NCI-H1694 (cell line): Measurements from ENCODE around the gene SRRM2.

Experiments
- DNase-seq: peaks from one replicate; lab custom pipeline; 2025; lab: John Stamatoyannopoulos, UW

SRRM2 gene

GRCh38 chr16:2798723-2799204 is 46.3 kb downstream of the SRRM2 start:
- DNase-seq = no peak

GRCh38 chr16:2799205-2799858 is 46.9 kb downstream of the SRRM2 start:
- no peak for DNase-seq

- DNase-seq = peak; percentile 58
These were observed 47.4 kb downstream of the SRRM2 start for GRCh38 chr16:2799859-2800226.

DNA sequence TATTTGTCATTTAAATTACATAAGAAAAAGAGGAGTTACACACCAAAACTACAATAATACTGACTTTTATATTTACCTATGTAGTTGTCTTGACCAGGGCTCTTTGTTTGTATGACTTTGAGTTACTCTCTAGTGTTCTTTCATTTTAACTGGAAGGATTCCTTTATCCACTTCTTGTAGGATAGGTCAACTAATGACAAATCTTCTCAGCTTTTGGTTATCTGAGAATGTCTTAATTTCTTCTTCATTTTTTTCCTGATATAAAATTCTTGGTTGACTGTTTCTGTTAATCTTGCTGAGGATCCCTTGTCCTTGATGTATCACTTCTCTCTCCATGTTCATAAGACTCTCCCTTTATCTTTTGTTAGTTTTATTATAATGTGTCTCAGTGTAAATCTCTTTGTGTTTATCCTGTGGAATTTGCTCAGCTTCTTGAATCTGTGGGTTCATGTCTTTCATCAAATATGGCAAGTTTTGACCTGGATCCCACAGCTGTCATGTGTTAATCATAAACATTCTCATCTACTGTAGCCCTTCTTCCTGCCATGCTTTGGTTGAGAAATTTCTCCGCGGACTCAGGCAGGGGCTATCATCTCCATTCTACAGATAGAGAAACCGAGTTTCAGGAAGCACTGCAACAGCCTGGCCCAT is 51.2 kb downstream of the SRRM2 start:
- DNase-seq = no peak

- DNase-seq = no peak
These were observed 52.3 kb downstream of the SRRM2 start for GRCh38 chr16:2804728-2805127.

DNA sequence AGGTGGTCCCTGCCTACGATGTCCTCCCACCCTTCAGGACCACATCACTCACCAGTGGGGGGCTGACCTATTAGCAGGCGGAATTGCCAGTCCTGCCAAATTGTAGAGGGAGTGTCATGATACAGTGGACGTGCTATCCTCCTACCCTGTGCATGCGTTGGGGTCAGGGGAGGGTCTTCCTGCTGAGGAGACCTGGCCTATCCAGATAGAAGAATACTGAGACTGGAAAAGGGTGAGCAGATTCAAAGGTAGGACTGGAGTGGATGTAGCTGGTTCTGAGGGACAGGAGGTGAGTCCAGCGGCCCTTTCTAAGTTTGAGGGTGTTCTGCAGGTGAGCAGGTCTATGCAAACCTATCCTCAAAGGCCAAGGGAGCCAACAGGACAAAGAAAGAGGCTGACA is 53.8 kb downstream of the SRRM2 start:
- no peak for DNase-seq

DNA sequence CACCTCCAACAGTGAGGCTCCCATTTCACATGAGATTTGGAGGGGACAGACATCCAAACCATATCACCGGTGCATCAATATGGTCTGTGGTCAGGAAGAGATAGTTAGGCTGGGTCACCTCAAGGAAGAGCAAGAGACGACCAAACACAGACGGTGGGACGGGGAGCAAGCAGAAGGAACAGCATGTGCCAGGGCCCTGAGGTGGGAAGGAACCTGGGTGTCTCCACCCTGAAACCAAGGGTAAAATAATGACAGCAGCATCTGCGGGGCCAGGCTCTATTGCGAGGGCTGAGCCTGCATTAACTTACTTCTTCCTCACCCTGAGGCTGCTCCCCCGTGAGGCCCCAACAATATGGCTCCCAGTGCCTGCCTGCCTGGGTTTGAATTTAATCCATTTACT is 55.7 kb downstream of the SRRM2 start:
- no peak for DNase-seq

GRCh38 chr16:2809149-2809760 is 56.8 kb downstream of the SRRM2 start:
- no peak for DNase-seq

DNA sequence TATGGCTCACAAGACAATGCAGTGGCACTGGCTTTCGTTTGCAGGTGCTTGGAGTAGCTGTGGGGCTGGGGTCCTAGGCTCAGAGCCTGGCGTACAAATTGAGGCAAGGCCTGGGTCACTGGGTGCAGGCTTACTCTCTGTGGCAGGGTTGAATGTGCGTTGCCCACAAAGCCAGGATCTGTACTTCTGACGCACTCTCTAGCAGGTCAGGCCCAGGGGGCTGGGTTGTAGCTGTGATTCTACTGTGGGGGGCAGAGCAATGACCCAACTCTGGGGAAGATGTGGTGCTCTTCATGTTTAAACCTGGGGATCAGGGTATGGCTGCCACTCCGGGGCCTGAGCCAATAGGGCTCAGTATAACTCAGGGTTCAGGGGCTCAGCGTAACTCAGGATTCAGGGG is 58.2 kb downstream of the SRRM2 start:
- no peak for DNase-seq

DNA sequence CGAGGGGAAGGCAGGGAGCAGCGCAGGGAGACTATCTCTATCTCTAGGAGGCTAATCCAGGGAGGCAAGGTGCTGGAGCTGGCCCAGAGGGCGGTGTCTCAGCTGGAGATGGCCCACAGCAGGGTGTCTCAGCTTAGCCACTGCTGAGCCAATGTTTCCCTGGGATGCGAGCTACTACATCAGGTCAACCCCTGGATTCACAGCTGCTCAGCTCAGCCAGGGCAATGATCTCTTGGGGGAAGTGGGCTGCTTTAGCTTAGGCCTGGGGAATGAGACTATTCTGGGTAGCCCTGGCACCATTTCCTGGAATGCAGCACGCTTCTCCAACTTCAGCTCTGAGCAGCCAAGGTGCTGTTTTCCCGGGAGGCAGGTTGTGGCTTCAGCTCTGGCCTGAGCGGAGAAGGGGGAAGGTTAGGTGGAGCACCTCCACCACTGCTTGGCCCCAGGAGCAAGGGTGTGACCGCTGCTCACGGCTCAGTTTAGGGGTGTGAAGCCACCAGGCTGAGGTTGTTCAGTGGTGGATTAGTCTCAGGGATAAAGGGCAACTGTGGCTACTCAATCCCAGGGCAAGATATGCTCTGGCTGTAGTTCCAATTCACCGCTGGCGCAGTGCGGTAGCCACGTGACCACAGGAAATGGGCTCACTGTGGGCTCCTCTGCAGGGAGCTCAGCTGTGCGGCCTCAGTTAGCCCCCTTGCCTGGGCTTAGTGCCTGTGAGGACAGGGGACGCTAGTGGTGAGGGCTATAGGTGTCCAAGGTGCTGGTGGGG is 59.4 kb downstream of the SRRM2 start:
- no peak for DNase-seq

DNA sequence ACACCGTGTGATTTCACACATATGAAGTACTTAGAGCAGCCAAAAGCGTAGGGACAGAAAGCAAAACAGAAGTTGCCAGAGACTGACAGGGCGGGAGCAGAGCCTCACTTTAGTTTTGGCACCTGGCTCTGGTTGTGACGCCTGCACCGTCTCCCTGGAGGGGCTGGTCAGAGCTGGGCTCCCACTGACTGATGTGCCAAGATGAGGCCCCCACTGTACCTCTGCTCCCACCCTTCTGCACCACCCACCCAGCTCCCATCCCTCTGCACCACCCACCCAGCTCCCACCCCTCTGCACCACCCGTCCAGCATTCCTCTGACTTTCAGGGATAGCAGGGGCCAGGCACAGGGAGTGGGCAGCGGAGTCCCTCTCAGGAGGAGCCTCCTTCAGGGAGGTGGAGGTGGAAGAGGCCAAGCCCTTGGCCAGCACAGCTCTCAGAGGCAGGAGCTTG is 61.4 kb downstream of the SRRM2 start:
- no peak for DNase-seq

GRCh38 chr16:2814551-2815298 is 62.3 kb downstream of the SRRM2 start:
- DNase-seq = no peak

DNA sequence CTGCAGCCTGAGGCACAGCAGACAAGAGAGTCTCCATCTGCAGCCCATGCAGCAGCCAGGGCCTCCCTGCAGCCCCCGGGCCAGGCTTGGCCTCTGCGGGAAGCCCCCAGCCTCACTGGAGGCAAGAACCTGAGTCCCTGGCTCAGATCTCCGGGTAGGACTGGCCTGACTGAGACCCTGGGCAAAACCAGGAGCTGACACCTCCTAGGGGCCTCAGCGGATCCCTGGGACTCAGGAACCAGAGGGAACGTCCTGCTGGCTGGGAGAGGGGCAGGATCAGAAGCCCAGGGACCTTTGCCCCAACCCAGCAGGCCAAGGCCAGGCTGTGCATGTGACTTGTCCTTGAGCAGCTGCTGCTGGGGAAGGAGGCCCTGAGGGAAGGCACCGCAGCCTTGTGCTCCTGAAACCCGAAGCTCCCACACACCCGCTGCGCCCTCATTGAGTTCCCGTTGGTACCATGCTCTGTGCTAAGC is 62.9 kb downstream of the SRRM2 start:
- DNase-seq = no peak

DNA sequence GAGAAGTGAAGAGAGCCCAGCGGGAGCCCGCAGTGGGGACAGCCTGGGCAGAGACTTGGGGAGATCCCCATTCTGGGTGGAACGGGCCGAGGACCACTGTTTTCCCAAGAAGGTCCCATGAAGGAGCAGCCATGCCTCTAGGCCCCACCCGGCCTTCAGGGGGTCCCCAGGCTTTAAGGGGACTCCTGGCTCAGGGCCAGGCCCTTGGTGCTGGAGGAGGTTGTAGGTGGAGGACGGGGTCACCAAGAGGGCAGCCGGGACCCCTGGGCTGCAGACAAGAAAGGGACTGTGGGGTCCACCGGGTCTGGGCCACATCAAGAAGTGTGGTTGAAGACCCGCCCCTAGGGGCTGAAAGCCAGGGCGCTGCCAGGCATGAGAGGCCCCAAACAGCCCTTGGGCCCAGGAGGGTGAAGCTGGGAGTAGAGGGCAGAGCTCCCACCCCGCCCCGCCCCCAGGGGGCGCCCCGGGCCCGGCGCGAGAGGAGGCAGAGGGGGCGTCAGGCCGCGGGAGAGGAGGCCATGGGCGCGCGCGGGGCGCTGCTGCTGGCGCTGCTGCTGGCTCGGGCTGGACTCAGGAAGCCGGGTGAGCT is 64.4 kb downstream of the SRRM2 start, which contains the start of gene PRSS21:
TSS of gene PRSS21 (plus strand) at position 487 of the 589 bp plus-strand sequence. CDS start at position 519, 32 bp downstream.
- no peak for DNase-seq

DNA sequence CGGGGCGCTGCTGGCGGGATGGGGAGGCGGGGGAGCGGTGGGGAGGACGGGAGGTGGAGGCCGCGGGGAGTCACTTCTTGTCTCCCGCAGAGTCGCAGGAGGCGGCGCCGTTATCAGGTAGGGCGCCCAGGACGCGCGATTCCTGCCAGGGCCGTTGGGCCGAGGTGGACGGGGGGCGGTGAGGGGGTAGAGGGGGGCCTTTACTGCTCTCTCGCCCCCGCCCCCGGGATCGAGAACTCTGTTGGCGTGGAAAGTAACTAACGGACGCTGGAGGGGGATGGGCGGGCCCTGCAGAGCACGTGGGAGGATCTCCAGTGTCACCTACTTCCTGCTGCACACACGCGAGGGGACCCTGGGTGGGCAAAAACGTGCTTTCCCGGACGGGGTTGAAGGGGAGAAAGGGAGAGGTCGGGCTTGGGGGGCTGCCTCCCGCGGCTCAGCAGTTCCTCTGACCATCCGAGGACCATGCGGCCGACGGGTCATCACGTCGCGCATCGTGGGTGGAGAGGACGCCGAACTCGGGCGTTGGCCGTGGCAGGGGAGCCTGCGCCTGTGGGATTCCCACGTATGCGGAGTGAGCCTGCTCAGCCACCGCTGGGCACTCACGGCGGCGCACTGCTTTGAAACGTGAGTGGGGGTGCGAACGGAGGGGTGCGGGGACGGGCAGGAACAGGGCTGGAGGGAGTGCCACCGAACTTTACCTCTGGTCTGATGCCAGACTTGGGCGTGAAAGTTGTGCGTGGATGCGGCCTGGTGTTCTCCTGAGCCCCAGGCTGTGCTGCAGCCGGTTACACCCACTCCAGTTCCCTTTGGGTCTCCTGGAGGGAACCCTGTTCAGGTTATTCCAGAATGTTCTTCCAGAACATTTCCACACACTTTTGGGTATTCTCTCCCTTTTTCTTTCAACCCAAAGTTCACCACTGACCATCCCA is 65.2 kb downstream of the SRRM2 start:
- DNase-seq = no peak

- no peak for DNase-seq
These were observed 65.9 kb downstream of the SRRM2 start for GRCh38 chr16:2818272-2818876.

GRCh38 chr16:2819179-2819938 is 66.9 kb downstream of the SRRM2 start:
- no peak for DNase-seq

- DNase-seq = no peak
These were observed 67.7 kb downstream of the SRRM2 start for GRCh38 chr16:2819939-2820835.
